ENCODE measurements around the gene DRAM1.
"Not testable (repeated sequence)": the region's sequence is repeated elsewhere in the genome, so short reads cannot be mapped to it uniquely, and the experiment has no call there.

Gene DRAM1

GRCh38 chr12:101906226-101906625 is 28.8 kb downstream of the DRAM1 start:
- DNase-seq (ENCODE audit: low spot score) = no peak

DNA sequence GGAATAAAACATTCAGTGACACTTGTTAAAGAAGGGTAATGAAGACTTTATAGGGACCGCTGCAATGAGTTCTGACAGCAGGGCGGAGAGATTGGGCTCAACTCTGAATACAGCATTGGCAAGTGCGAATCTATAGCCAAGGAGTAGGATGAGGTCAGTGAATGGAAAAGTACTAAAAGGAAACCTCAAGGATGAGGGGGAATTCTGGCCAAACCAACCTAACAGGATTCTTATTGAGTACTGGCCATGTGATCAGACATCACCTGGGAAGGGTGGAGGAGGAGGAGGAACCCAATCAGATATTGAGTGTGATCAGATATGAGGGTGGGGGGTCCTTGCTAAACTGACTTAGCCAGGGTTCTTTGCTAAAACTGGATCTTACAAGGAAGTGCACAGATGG is 31.0 kb downstream of the DRAM1 start:
- no peak for DNase-seq (ENCODE audit: low spot score)

DNA sequence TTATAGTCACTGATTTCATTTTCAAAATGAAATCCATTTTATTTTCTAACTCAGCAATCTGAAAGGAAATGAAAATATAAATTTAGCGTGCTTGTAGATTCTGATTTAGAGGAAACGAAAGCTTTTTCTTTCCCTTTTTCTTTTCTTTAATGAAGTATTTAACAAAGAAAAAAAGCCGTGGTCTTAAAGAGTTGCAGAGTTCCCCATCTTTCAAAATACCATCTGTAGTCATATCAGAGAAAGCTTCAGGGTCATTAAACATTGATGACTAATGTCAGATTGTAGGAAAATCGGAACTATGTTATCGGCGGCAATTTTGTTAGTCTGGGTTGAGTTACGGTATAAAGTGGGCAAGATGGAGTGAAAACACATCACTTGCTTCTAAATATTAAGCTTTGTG is 32.3 kb downstream of the DRAM1 start:
- DNase-seq (ENCODE audit: low spot score) = no peak

GRCh38 chr12:101915841-101916240 is 38.5 kb downstream of the DRAM1 start:
- no peak for DNase-seq (ENCODE audit: low spot score)

- not testable (repeated sequence) for DNase-seq (ENCODE audit: low spot score)
Observed at GRCh38 chr12:101918805-101919204, 41.4 kb downstream of the DRAM1 start.

GRCh38 chr12:101919447-101919846 is 42.1 kb downstream of the DRAM1 start:
- DNase-seq (ENCODE audit: low spot score) = no peak

- DNase-seq (ENCODE audit: low spot score) = no peak
Observed at GRCh38 chr12:101920906-101921305, 43.5 kb downstream of the DRAM1 start.

- DNase-seq (ENCODE audit: low spot score) = no peak
Observed at GRCh38 chr12:101923045-101923718, 45.8 kb downstream of the DRAM1 start.

DNA sequence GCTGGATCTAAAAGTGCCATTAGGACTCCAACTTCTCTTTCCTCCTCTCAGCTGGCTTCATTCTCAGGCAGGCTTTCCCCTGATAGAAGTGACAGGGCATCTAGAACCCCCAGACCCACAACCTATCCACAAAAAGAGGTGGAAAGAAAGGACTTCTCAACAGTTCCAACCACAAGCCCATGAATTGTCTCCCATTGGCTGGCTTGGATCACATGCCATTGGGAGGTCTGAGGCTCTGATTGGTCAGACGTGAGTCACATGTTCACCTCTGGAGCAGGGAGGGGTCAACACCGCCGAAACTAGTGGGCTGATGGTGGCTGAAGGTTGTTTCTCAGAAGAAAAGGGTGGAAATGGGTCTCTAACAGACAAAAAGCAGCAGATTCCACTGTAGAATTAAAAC is 47.2 kb downstream of the DRAM1 start:
- no peak for DNase-seq (ENCODE audit: low spot score)

GRCh38 chr12:101925361-101925760 is 48.0 kb downstream of the DRAM1 start:
- DNase-seq (ENCODE audit: low spot score) = no peak

DNA sequence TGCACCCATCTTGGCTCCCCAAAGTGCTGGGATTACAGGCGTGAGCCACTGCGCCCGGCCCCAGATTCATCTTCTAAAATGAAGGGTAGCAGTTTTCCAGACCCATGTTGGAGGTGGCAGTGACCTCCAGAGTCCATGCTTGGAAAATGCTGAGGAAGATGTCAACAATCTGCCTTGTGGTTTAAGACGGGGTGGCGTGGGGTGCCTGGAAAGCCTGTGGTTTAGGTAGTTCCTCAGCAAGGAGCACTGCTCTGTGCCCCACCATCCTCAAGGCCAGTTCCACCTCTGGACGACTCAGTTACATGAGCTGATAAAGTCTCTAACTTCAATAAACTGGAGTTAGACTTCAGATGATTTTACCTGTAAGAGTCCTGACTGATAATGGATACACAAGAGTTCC is 48.6 kb downstream of the DRAM1 start:
- no peak for DNase-seq (ENCODE audit: low spot score)

- no peak for DNase-seq (ENCODE audit: low spot score)
Observed at GRCh38 chr12:101927036-101927435, 49.7 kb downstream of the DRAM1 start.

DNA sequence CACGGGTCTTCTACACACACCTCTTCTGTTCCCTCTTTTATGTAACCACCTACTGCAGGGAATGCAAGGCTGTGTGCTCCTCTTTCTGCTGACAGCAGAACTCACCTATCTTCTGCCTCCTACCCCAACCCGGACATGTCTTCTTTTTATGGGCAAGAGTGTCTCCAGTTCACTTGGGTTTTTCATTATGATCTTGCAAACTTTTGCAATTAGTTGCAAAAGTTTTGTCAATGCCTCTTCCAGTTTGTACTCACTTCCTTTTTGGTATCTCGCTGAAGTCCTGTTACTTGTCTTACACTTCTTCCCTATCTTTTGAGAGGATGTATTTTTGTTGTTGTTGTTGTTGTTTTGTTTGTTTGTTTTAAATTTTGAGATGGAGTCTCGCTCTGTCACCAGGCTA is 50.6 kb downstream of the DRAM1 start:
- DNase-seq (ENCODE audit: low spot score) = no peak

DNA sequence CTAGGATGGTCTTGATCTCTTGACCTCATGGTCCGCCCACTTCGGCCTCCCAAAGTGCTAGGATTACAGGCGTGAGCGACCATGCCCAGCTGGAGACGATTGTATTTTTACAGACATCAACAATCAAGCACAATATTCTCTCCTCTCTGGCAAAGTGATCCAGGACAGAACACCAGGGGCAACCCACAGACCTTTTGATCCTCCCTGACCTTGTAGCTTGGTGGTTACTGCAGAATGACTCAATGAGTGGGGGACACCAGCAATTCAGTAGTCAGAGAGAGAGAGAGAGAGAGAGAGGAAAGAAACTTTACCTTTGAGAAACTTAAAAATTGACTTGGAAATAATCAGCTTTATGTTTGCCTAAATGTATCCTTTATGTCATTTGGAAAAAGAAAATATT is 51.2 kb downstream of the DRAM1 start:
- no peak for DNase-seq (ENCODE audit: low spot score)

DNA sequence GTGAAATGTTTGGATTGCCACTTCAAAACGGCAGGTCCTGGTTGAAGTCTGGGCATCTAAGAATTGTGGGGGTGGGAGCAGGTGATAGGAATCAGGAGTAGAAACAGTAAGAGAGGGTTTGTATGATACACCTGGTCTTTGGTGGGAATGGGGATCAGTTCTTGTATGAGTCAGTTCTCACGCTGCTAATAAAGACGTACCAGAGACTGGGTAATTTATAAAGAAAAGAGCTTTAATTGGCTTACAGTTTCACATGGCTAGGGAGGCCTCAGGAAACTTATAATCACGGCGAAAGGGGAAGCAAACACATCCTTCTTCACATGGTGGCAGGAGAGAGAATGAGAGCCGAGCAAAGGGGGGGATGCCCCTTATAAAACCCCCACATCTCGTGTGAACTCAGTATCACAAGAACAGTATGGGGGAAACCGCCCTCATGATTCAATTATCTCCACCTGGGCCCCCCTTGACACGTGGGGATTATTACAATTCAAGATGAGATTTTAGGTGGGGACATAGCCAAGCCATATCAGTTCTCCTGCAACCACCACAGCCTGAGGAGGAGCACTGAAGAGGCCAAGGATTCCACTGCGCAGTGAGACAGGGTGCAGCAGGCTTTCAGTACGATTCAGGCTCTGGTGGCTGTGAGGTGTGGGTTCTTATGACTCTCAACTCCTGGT is 52.1 kb downstream of the DRAM1 start:
- no peak for DNase-seq (ENCODE audit: low spot score)

- no peak for DNase-seq (ENCODE audit: low spot score)
Observed at GRCh38 chr12:101931498-101932326, 54.3 kb downstream of the DRAM1 start.

- DNase-seq (ENCODE audit: low spot score) = no peak
Observed at GRCh38 chr12:101933866-101934514, 56.6 kb downstream of the DRAM1 start.

DNA sequence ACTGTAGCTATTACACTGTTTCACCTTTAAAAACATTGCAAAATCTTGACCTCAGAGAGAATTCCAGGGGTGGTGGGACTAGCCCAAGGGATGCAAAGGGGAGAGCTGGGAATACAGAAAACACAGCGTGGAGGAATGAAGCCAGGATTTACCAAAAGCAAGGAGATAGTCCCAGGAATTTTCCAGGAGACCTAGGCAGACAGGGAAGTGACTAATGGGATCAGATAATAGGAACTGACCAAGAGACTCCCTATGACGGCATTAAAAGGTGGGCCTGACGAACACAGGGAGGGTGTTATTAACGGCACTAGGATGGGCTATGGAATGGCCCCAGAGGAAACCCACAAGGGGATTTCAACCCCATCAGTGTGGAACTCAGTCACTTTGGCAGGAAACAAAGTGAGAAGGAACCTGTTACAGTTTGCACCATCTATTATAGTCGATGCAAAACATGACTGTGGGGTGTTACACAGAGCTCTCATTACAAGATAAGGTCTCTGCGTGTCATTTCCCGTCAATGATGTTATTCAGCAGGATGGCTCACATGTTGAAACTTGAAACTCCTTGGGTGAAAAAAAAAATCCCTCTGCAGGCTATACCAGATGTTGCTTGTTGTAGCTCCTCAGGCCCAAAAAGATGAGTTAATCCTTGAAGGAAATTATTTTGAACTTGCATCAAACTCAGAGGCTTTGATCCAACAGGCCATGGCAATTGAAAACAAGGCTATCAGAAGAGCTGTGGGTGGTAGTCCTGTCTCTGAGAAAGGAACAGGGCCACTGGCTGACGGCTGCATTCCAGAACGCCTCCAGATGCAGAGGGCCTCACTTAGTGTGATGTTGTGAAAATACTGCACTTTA is 58.7 kb downstream of the DRAM1 start:
- no peak for DNase-seq (ENCODE audit: low spot score)

DNA sequence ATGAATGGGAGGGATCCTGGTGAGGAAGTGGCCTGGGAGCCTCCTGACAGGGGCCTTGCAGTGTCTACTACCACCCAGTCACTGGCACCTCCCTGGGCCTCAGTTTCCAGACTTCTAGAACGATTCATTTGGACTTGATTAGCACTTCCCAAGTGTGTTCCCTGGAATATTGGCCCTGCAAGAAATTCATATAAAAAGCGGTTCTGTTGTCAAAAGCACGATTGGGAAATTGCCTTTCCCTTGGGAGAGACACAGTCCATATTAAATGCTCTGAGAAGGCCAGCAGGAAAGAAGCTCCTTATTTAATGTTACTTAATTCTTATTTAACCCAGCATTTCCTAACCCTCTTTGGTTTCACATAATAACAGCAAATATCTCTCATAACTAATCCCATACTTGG is 61.9 kb downstream of the DRAM1 start:
- no peak for DNase-seq (ENCODE audit: low spot score)

GRCh38 chr12:101939856-101940265 is 62.5 kb downstream of the DRAM1 start:
- peak; percentile 16 for DNase-seq (ENCODE audit: low spot score)

DNA sequence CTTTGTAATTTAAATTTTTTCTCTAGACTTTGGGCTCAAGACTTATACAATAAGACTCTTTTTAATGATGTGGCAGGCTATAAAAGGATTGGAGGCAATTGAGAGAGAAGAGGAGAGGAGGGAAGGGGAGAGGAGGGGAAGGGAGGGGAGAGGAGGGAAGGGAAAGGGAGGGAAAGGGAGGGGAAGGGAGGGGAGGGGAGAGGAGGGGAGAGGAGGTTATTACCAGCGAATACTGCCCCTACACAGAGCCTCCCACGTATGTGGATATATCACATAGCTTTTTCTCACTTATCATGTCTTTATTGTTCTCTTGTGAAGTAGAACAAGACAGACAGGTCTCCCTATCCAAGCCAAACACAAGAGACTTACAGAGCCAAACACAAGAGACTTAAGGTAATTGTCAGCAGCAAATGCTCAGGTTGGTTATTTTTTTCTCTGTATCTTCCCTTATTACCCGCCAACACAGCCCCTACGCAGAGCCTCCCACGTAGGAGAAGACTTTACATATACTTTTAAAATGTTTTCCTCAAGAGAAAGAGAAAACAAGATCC is 63.1 kb downstream of the DRAM1 start:
- no peak for DNase-seq (ENCODE audit: low spot score)

Data from putamen (tissue), 1 donor.